Cardiac fibroblast (primary cell): ENCODE measurements around the gene CORT.
A peak's percentile ranks its signal among the peaks of the same experiment; 100 is the strongest.
"Not testable (repeated sequence)": the region's sequence is repeated elsewhere in the genome, so short reads cannot be mapped to it uniquely, and the experiment has no call there.

Experiments
- DNase-seq, 2 donors: peaks; one replicate each; pipeline versions ENCODE4 v3.0.0 to v3.0.0-alpha.2; 2010; ENCODE audit warnings: low read depth in 2 of 2
- H3K4me3 ChIP-seq, 2 donors: replicated peaks in 1 of 2; 1 replicate in 1 of 2; 2 replicates in 1 of 2; pipeline ENCODE4 v1.5.1; 2011; ENCODE audit warnings: low read depth in 2 of 2, low read length in 2 of 2, mild to moderate bottlenecking in 2 of 2, moderate library complexity in 1 of 2
- TF ChIP-seq, protein P1 (sequence below): IDR thresholded peaks from one replicate; pipeline ENCODE4 v1.5.1; 2011; ENCODE audit warnings: low read depth, mild to moderate bottlenecking, low read length, inconsistent platforms

Gene CORT, protein sequence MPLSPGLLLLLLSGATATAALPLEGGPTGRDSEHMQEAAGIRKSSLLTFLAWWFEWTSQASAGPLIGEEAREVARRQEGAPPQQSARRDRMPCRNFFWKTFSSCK

DNA sequence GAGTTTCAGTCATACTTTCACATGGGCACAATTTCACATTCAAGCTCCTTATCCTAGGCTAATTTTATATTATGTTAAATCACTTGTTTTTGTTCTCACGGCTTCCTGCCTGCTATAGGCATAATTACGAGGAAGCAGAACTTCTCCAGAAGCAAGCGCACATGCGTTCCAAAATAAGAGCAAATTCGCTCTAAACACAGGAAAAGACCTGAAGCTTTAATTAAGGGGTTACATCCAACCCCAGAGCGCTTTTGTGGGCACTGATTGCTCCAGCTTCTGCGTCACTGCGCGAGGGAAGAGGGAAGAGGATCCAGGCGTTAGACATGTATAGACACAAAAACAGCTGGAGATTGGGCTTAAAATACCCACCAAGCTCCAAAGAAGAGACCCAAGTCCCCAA lies at the start of gene CORT:
CORT (plus strand) TSS at position 281 of the 400 bp plus-strand sequence. CDS start 193 bp downstream, outside the sequence.
- TF ChIP-seq, protein P1, sequence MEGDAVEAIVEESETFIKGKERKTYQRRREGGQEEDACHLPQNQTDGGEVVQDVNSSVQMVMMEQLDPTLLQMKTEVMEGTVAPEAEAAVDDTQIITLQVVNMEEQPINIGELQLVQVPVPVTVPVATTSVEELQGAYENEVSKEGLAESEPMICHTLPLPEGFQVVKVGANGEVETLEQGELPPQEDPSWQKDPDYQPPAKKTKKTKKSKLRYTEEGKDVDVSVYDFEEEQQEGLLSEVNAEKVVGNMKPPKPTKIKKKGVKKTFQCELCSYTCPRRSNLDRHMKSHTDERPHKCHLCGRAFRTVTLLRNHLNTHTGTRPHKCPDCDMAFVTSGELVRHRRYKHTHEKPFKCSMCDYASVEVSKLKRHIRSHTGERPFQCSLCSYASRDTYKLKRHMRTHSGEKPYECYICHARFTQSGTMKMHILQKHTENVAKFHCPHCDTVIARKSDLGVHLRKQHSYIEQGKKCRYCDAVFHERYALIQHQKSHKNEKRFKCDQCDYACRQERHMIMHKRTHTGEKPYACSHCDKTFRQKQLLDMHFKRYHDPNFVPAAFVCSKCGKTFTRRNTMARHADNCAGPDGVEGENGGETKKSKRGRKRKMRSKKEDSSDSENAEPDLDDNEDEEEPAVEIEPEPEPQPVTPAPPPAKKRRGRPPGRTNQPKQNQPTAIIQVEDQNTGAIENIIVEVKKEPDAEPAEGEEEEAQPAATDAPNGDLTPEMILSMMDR: no peak
- no peak for DNase-seq
- H3K4me3 ChIP-seq: no peak within 1 kb of the TSS

DNA sequence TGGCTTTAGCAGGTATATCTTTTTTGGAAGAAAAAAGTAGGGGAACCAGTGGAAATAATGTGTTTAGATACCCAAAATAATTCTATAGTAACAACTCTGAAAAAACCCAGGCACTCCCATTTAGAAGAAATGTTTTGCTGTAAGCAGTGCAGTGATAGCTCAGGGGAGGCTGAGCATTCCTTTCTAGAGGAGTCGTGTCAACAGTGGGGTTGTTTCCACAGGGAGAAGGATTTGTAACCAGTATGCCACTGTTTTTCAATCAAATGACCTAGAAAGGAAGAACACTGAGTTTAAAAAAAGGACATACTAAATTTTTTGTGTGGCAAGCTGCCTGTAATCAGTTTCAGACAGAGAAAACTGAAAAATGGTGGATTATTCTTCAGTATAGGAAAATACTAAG lies 48.5 kb upstream of the CORT start:
- H3K4me3 ChIP-seq: no peak overlapping the region
- peak; percentile 27 to 57 for DNase-seq
- TF ChIP-seq, protein P1: no peak

- DNase-seq: peak in 1 of 2 donors; percentile 45
- H3K4me3 ChIP-seq: no peak overlapping the region
- TF ChIP-seq, protein P1: no peak
Measured at GRCh38 chr1:10402729-10403274, 47.0 kb upstream of the CORT start.

GRCh38 chr1:10407201-10407600 lies 42.6 kb upstream of the CORT start:
- no peak for DNase-seq
- no peak overlapping the region for H3K4me3 ChIP-seq
- TF ChIP-seq, protein P1: no peak

- no peak overlapping the region for H3K4me3 ChIP-seq
- DNase-seq: peak; percentile 88 to 92
- TF ChIP-seq, protein P1: no peak
Measured at GRCh38 chr1:10415211-10415930, 34.5 kb upstream of the CORT start.

- H3K4me3 ChIP-seq, DNase-seq: not testable (repeated sequence)
Measured at GRCh38 chr1:10415967-10416366, 33.9 kb upstream of the CORT start.

DNA sequence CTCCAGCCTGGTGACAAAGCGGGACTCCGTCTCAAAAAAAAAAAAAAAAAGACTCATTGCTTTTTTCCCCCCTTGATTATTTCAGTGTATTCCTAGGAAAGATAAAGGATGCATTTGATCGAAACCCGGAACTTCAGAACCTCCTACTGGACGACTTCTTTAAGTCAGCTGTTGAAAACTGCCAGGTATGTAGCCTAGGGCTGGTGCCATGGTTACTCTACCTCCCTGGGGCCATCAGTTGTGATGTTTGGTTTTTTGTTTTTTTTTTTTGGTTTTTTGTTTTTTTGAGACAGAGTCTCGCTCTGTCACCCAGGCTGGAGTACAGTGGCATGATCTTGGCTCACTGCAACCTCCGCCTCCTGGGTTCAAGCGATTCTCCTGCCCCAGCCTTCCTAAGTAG lies 31.1 kb upstream of the CORT start:
- not testable (repeated sequence) for DNase-seq, H3K4me3 ChIP-seq

- no peak for DNase-seq
- TF ChIP-seq, protein P1: no peak
- no peak overlapping the region for H3K4me3 ChIP-seq
Measured at GRCh38 chr1:10419351-10419750, 30.5 kb upstream of the CORT start.
